OCI-LY3 (cell line): ENCODE data around the gene SHLD1.

Experiments used
- H2AFZ ChIP-seq: fragments of 200-600, 300-600 bp; shearing (Covaris generic); 2 replicates; pipeline ENCODE4 v1.6.0; 2014; ENCODE audit warnings: antibody characterized with exemption, low read depth, low read length
- H3K27ac ChIP-seq: fragments of 200-600, 300-600 bp; sonication (generic); 2 replicates; pipeline ENCODE4 v1.5.1; 2014; ENCODE audit warnings: mild to moderate bottlenecking, low read length, moderate library complexity, mixed read lengths
- H3K27me3 ChIP-seq: fragments of 200-600, 300-600 bp; sonication (generic); 2 replicates; pipeline ENCODE4 v1.6.1; 2014; ENCODE audit warnings: low read depth, low read length, mixed read lengths
- H3K36me3 ChIP-seq: fragments of 200-600, 300-600 bp; sonication (generic); replicated peaks from 2 replicates; pipeline ENCODE3; 2014; ENCODE audit warnings: low read depth, low read length, mixed read lengths
- H3K4me1 ChIP-seq: fragments of 300-600, 200-600 bp; sonication (generic); 2 replicates; pipeline ENCODE4 v1.6.1; 2014; ENCODE audit warnings: low read length, mixed read lengths
- H3K4me2 ChIP-seq: fragments of 200-600, 300-600 bp; sonication (generic); 2 replicates; pipeline ENCODE4 v1.6.1; 2014; ENCODE audit warnings: low read length, mixed read lengths
- H3K4me3 ChIP-seq: fragments of 300-600, 200-600 bp; sonication (generic); 2 replicates; pipeline ENCODE4 v1.5.1; 2014; ENCODE audit warnings: antibody characterized with exemption, mild to moderate bottlenecking, low read length, moderate library complexity
- H3K79me2 ChIP-seq: fragments of 300-600, 200-600 bp; shearing (Covaris generic); 2 replicates; pipeline ENCODE4 v1.6.1; 2014; ENCODE audit warnings: mild to moderate bottlenecking, low read length, mixed read lengths
- H3K9ac ChIP-seq: fragments of 300-600, 200-600 bp; shearing (Covaris generic); 2 replicates; pipeline ENCODE4 v1.6.0; 2014; ENCODE audit warnings: mild to moderate bottlenecking, low read length, moderate library complexity
- H3K9me3 ChIP-seq: fragments of 200-600, 300-600 bp; shearing (Covaris generic); 2 replicates; pipeline ENCODE4 v1.6.1; 2014; ENCODE audit warnings: low read length, mixed read lengths; ENCODE audit not compliant: insufficient read depth
- H4K20me1 ChIP-seq: fragments of 200-600, 300-600 bp; sonication (generic); 2 replicates; pipeline ENCODE4 v1.6.1; 2016; ENCODE audit warnings: low read length, mixed read lengths; ENCODE audit not compliant: insufficient read depth
- CTCF ChIP-seq: fragments of 200-600, 300-600 bp; sonication (generic); IDR thresholded peaks from 2 replicates; pipeline ENCODE4 v1.5.1; 2014; ENCODE audit warnings: antibody characterized with exemption, low read length, low read depth
- EZH2phosphoT487 ChIP-seq: fragments of 200-600 bp; shearing (Covaris generic); IDR thresholded peaks from 2 replicates; pipeline ENCODE4 v1.6.1; 2018; ENCODE audit warnings: antibody characterized with exemption, mixed run types, low read depth

The SHLD1 gene

GRCh38 chr20:5864428-5864827 is 114.2 kb downstream of the SHLD1 start:
- H3K4me3 ChIP-seq = no peak overlapping the region
- no peak for TF ChIP-seq EZH2phosphoT487
- no peaks in the 10 kb centered on the region for H3K9me3 ChIP-seq
- no peak overlapping the region for H3K9ac ChIP-seq
- H3K79me2 ChIP-seq = no peaks in the 10 kb centered on the region
- H4K20me1 ChIP-seq = no peaks in the 10 kb centered on the region
- no peaks in the 10 kb centered on the region for H3K4me1 ChIP-seq
- H3K27me3 ChIP-seq = no peaks in the 10 kb centered on the region
- no peak overlapping the region for H3K4me2 ChIP-seq
- no peak overlapping the region for H2AFZ ChIP-seq
- no peaks in the 10 kb centered on the region for H3K36me3 ChIP-seq
- no peak overlapping the region for H3K27ac ChIP-seq

- Histone ChIP-seq H3K27me3 (no peaks in the 10 kb centered on the region), H2AFZ (no peak overlapping the region), H3K9me3 (no peaks in the 10 kb centered on the region), H3K4me3 (no peak overlapping the region), H3K9ac (no peak overlapping the region), H3K79me2 (no peaks in the 10 kb centered on the region), H3K4me1 (no peaks in the 10 kb centered on the region), H4K20me1 (no peaks in the 10 kb centered on the region), H3K4me2 (no peak overlapping the region), H3K27ac (no peak overlapping the region), H3K36me3 (no peaks in the 10 kb centered on the region)
- no peak for TF ChIP-seq EZH2phosphoT487
- TF ChIP-seq CTCF = no peak
These were observed 114.8 kb downstream of the SHLD1 start for GRCh38 chr20:5864873-5865587.

GRCh38 chr20:5865604-5866003 is 115.4 kb downstream of the SHLD1 start:
- Histone ChIP-seq H3K79me2 (no peaks in the 10 kb centered on the region), H3K4me2 (no peak overlapping the region), H3K27ac (no peak overlapping the region), H3K4me1 (no peaks in the 10 kb centered on the region), H3K9ac (no peak overlapping the region), H3K4me3 (no peak overlapping the region), H3K27me3 (0 out of 2 replicates have a peak, but pooled peaks cover 2% of the 10 kb centered on the region), H3K9me3 (no peaks in the 10 kb centered on the region), H4K20me1 (no peaks in the 10 kb centered on the region), H3K36me3 (no peaks in the 10 kb centered on the region), H2AFZ (no peak overlapping the region)
- TF ChIP-seq CTCF = no peak
- TF ChIP-seq EZH2phosphoT487 = no peak

- Histone ChIP-seq H3K9ac (no peak overlapping the region), H3K36me3 (no peaks in the 10 kb centered on the region), H3K4me2 (no peak overlapping the region), H3K27me3 (peaks cover 17% of the 10 kb centered on the region), H4K20me1 (no peaks in the 10 kb centered on the region), H3K27ac (no peak overlapping the region), H3K9me3 (no peaks in the 10 kb centered on the region), H3K79me2 (no peaks in the 10 kb centered on the region), H2AFZ (no peak overlapping the region), H3K4me3 (no peak overlapping the region), H3K4me1 (no peaks in the 10 kb centered on the region)
- TF ChIP-seq EZH2phosphoT487 (no peak), CTCF (no peak)
These were observed 120.4 kb downstream of the SHLD1 start for GRCh38 chr20:5870568-5870981.
